K562 (cell line): ENCODE measurements around the gene TMEM132C. TPM values are rescaled to one million over a fixed set of nuclear protein-coding genes. Genes with fewer than 3 reads are reported as not detected.

Source experiments
- FOXK2 ChIP-seq, 2 experiments: fragments of 450-650 bp; IDR thresholded peaks in 1 of 2; conservative IDR thresholded peaks in 1 of 2; 2 replicates each; pipeline ENCODE4 v1.6.1; 2016; ENCODE audit warnings: low read depth in 2 of 2, mild to moderate bottlenecking in 1 of 2
- ZNF407 ChIP-seq: fragments of 450-650 bp; IDR thresholded peaks from 2 replicates; pipeline ENCODE4 v1.6.1; 2016; ENCODE audit warnings: low read depth
- polyA plus RNA-seq, 8 experiments: library from polyadenylated mRNA; depleted of rRNA in 4 of 8; stranded (reverse) in 5 of 8; unstranded in 3 of 8; fragments of >200 nt; fragmentation: Nextera tagmentation in 2 of 8; fragmentation: Illumina TruSeq in 1 of 8; extraction: Ambion mirVana in 2 of 8; extraction: Trizol in 1 of 8; gene quantifications; 2 replicates each; pipeline versions ENCODE4 v1.2.1 to v1.2.3, GENCODE V29; 2011 to 2014; ENCODE audit warnings: inconsistent platforms in 1 of 8, missing spikeins in 1 of 8
- total RNA-seq, 7 experiments: library from RNA; depleted of rRNA in 6 of 7; stranded (reverse); fragments of >200 nt in 6 of 7; fragmentation: Illumina TruSeq in 2 of 7; extraction: Trizol in 2 of 7; gene quantifications; 2 replicates each; pipeline versions ENCODE4 v1.2.1 to v1.2.3, GENCODE V29; 2011 to 2021; ENCODE audit warnings: low replicate concordance in 1 of 7
- TF ChIP-seq, protein P1 (sequence below): fragments of 250-450 bp; sonication (Bioruptor Pico); IDR thresholded peaks from 2 replicates; pipeline ENCODE4 v1.5.0; 2020; ENCODE audit warnings: mild to moderate bottlenecking, borderline replicate concordance

The TMEM132C gene
- total and polyA plus RNA-seq, 9 of the 15 experiments (the other 6 are each of a cell fraction or from before 2014, with no cell fraction given), result not detected

DNA sequence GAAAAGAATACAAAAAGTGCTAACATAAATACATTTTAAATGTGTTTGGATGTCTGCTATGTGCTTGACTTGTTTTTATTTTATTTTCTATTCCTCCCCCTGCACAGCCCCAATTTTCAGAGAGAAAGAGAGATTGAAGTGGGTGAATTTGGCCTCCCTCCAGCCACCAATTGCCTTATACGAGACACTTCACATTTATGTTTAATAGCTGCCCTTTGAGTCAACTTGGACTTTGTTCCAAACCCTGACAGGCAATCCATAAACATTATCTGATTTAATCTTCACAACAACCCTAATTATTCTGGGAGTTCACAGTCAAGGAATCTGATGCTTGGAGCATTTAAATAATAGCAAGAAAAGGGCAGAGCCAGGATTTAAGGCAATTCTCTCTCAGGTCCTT, 395.1 kb downstream of the TMEM132C start (continued):
- TF ChIP-seq ZNF407 (no peak), FOXK2 (conservative IDR thresholded peaks at IDR 0.05 in 1 of 2, IDR thresholded peaks at IDR 0.05 in 1 of 2; ENCODE audit: low read depth in 2 of 2) (no peak)
- TF ChIP-seq, protein P1, sequence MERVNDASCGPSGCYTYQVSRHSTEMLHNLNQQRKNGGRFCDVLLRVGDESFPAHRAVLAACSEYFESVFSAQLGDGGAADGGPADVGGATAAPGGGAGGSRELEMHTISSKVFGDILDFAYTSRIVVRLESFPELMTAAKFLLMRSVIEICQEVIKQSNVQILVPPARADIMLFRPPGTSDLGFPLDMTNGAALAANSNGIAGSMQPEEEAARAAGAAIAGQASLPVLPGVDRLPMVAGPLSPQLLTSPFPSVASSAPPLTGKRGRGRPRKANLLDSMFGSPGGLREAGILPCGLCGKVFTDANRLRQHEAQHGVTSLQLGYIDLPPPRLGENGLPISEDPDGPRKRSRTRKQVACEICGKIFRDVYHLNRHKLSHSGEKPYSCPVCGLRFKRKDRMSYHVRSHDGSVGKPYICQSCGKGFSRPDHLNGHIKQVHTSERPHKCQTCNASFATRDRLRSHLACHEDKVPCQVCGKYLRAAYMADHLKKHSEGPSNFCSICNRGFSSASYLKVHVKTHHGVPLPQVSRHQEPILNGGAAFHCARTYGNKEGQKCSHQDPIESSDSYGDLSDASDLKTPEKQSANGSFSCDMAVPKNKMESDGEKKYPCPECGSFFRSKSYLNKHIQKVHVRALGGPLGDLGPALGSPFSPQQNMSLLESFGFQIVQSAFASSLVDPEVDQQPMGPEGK (CRISPR knock-in tag), result no peak
- TF ChIP-seq, all 486 proteins: peak for 0
